Measurements from ENCODE around the gene HLA-DOB. TPM values are rescaled to one million over a fixed set of nuclear protein-coding genes. Genes with fewer than 3 reads are reported as not detected.

The HLA-DOB gene
- total RNA-seq, 2 donors from 2014 or later, result 0.58 to 0.69 TPM

- no peak overlapping the region for H3K27ac ChIP-seq
- H3K9ac ChIP-seq (ENCODE audit: low read depth in 2 of 2, low read length in 2 of 2), result no peak overlapping the region
- H3K9me3 ChIP-seq, result no peaks in the 10 kb centered on the region
- no peaks in the 10 kb centered on the region for H3K36me3 ChIP-seq
- no peak overlapping the region for H3K4me3 ChIP-seq
- DNase-seq, result no peak
- intact Hi-C loops (cut with DNase I), result no loop called here
- no peaks in the 10 kb centered on the region for H3K27me3 ChIP-seq
- TF ChIP-seq CTCF (IDR thresholded peaks at IDR 0.05), result no peak
- H3K4me1 ChIP-seq, result no peaks in the 10 kb centered on the region
Measured at GRCh38 chr6:32779036-32779435, 37.8 kb downstream of the HLA-DOB start.

GRCh38 chr6:32775071-32775470 is 41.7 kb downstream of the HLA-DOB start:
- no peak overlapping the region for H3K4me3 ChIP-seq
- H3K27ac ChIP-seq, result no peak overlapping the region
- H3K36me3 ChIP-seq, result no peaks in the 10 kb centered on the region
- no peak for DNase-seq
- H3K27me3 ChIP-seq, result no peaks in the 10 kb centered on the region
- intact Hi-C loops (cut with DNase I), result no loop called here
- no peaks in the 10 kb centered on the region for H3K4me1 ChIP-seq
- TF ChIP-seq CTCF (IDR thresholded peaks at IDR 0.05), result no peak
- H3K9me3 ChIP-seq, result no peaks in the 10 kb centered on the region
- no peak overlapping the region for H3K9ac ChIP-seq (ENCODE audit: low read depth in 2 of 2, low read length in 2 of 2)

GRCh38 chr6:32774426-32774825 is 42.4 kb downstream of the HLA-DOB start:
- no peak overlapping the region for H3K4me3 ChIP-seq
- intact Hi-C loops (cut with DNase I), result no loop called here
- H3K4me1 ChIP-seq, result no peaks in the 10 kb centered on the region
- no peaks in the 10 kb centered on the region for H3K9me3 ChIP-seq
- no peaks in the 10 kb centered on the region for H3K27me3 ChIP-seq
- H3K9ac ChIP-seq (ENCODE audit: low read depth in 2 of 2, low read length in 2 of 2), result no peak overlapping the region
- no peak for TF ChIP-seq CTCF (IDR thresholded peaks at IDR 0.05)
- no peaks in the 10 kb centered on the region for H3K36me3 ChIP-seq
- no peak overlapping the region for H3K27ac ChIP-seq
- DNase-seq, result no peak

GRCh38 chr6:32772656-32773055 is 44.1 kb downstream of the HLA-DOB start:
- Histone ChIP-seq H3K9me3 (no peaks in the 10 kb centered on the region), H3K4me1 (no peaks in the 10 kb centered on the region), H3K27me3 (no peaks in the 10 kb centered on the region), H3K27ac (no peak overlapping the region), H3K36me3 (no peaks in the 10 kb centered on the region), H3K9ac (ENCODE audit: low read depth in 2 of 2, low read length in 2 of 2) (no peak overlapping the region), H3K4me3 (no peak overlapping the region)
- intact Hi-C loops (cut with DNase I), result no loop called here
- no peak for TF ChIP-seq CTCF (IDR thresholded peaks at IDR 0.05)
- no peak for DNase-seq

- intact Hi-C loops (cut with DNase I), result no loop called here
- Histone ChIP-seq H3K4me1 (no peaks in the 10 kb centered on the region), H3K4me3 (no peak overlapping the region), H3K27ac (no peak overlapping the region), H3K9me3 (no peaks in the 10 kb centered on the region), H3K27me3 (no peaks in the 10 kb centered on the region), H3K36me3 (no peaks in the 10 kb centered on the region), H3K9ac (ENCODE audit: low read depth in 2 of 2, low read length in 2 of 2) (no peak overlapping the region)
- no peak for TF ChIP-seq CTCF (IDR thresholded peaks at IDR 0.05)
- DNase-seq, result no peak
Measured at GRCh38 chr6:32764048-32764447, 52.8 kb downstream of the HLA-DOB start.

- intact Hi-C loops (cut with DNase I), result no loop called here
Measured at GRCh38 chr6:32763421-32763820, 53.4 kb downstream of the HLA-DOB start, which contains the start of gene HLA-DQB2. Gene HLA-DQB2 (minus strand): TSS chr6:32763532. CDS start chr6:32763470, 62 bp downstream.

More at GRCh38 chr6:32763421-32763820, 53.4 kb downstream of the HLA-DOB start, which contains the start of gene HLA-DQB2:
- H3K27me3 ChIP-seq, result no peaks in the 10 kb centered on the region
- DNase-seq, result no peak
- no peaks in the 10 kb centered on the region for H3K4me1 ChIP-seq
- H3K4me3 ChIP-seq, result no peak within 1 kb of the TSS
- H3K9ac ChIP-seq (ENCODE audit: low read depth in 2 of 2, low read length in 2 of 2), result no peak within 1 kb of the TSS
- no peaks in the 10 kb centered on the region for H3K9me3 ChIP-seq
- no peak within 1 kb of the TSS for H3K27ac ChIP-seq
- no peaks in the 10 kb centered on the region for H3K36me3 ChIP-seq
- TF ChIP-seq CTCF (IDR thresholded peaks at IDR 0.05), result no peak
